Dermis blood vessel endothelial cell (primary cell): Measurements from ENCODE around the gene TMPRSS11B. TPM values are rescaled to one million over a fixed set of nuclear protein-coding genes. Genes with fewer than 3 reads are reported as not detected.
"Not testable (repeated sequence)": the region's sequence is repeated elsewhere in the genome, so short reads cannot be mapped to it uniquely, and the experiment has no call there.

Experiments
- DNase-seq: peaks from one replicate; pipeline ENCODE4 v3.0.0; 2010
- total RNA-seq: library from RNA; depleted of rRNA; stranded (reverse); fragments of >200 nt; gene quantifications from 2 replicates; pipeline ENCODE4 v1.2.3, GENCODE V29; 2014

The TMPRSS11B gene, protein sequence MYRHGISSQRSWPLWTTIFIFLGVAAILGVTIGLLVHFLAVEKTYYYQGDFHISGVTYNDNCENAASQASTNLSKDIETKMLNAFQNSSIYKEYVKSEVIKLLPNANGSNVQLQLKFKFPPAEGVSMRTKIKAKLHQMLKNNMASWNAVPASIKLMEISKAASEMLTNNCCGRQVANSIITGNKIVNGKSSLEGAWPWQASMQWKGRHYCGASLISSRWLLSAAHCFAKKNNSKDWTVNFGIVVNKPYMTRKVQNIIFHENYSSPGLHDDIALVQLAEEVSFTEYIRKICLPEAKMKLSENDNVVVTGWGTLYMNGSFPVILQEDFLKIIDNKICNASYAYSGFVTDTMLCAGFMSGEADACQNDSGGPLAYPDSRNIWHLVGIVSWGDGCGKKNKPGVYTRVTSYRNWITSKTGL
- not detected in 2 replicates for total RNA-seq

DNA sequence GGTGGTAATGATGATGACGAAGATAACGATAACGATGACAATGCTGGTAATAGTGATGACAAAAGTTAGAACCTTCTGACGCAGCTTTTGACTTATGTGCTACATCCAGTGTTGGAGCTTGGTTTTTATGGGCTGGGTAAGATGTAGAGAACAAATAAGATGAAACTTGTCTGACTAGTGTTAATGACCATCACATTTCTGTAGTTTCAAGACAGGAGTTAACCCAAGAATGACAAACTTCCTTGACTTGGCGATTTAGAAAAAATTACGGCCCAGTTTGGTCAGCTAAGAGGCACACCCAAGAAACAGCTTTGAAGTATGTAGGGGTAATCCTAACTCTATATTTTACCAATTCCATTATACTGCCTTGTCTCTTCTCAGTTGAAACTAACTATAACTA is at the start of gene TMPRSS11B:
Gene TMPRSS11B, minus strand, starts transcription at position 101 of the 400 bp plus-strand sequence. CDS start 136 bp downstream, outside the sequence.
- no peak for DNase-seq

DNA sequence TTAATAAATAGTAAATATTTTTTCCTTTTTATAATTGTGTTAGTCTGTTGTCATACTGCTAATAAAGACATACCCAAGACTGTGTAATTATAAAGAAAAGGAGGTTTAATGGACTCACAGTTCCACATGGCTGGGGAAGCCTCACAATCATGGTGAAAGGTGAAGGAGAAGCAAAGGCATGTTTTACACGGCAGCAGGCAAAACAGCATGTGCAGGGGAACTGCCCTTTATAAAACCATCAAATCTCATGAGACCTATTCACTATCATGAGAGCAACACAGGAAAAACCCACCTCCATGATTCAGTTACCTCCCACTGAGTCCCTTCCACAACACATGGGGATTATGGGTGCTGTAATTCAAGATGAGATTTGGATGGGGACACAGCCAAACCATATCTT is 45.8 kb upstream of the TMPRSS11B start:
- no peak for DNase-seq

DNA sequence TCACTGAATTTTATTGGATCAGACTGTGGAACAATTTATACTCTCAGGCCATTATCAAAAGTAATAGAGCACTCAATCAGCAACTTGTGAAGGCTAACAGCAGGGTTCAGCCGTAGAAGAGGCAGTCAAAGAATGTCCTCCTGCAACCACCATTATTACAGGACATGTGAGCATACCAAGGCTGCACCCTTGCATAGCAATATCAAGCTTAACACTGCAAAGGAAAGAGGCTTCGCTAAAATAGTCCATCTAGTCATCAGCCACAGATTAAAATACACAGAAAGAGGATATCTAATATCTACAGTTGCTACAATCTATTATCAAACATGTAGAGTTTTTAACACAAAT is 42.9 kb upstream of the TMPRSS11B start:
- no peak for DNase-seq

DNA sequence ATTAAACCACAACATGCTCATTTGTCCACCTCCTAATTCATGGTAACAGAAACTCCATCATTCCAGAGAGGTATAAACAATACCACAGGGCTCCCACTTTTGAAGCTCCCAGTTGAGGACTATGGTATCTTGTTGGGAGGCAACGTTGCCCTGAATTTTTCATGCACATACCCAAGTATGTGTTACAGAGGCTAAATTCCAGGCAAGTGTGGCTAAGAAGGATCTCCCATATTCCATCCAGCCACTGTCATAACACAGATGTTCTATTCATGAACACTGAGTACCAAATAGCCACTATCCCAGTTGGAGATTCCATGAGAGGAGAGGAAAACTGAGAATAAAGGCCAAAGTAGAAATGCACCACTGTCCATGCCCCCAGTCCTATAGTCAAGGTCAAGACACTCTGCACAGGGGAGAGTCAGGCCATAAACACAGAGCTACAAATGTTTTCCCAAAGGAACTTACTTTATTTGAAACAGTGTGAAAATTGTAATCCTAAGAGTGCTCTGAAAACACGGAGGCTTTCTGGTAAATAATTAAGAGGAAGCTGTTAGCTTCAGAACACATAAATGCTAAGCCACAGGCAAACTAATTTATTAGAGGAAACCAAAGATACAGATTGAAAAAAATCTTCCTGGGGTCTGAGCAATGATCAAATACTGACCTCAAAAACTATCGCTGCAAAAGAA is 42.4 kb upstream of the TMPRSS11B start:
- DNase-seq, result no peak

DNA sequence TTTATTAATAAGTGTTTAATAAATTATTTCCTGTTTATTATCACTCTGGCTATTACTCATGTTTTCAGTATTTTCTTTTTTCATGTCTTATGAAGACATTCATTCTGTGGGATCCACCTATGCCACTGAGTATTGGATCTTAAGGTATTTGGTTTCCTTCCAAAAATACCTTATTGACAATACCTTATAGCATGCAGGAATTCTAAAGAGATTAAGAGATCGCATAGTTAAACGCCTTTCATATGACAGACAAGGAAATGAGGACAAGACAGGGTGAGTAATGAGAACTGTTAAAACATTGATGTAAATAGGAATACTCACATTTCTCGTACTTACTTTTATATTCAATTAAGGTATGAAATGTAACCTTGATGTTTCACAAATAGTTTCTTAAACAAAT is 38.2 kb upstream of the TMPRSS11B start:
- DNase-seq, result no peak

DNA sequence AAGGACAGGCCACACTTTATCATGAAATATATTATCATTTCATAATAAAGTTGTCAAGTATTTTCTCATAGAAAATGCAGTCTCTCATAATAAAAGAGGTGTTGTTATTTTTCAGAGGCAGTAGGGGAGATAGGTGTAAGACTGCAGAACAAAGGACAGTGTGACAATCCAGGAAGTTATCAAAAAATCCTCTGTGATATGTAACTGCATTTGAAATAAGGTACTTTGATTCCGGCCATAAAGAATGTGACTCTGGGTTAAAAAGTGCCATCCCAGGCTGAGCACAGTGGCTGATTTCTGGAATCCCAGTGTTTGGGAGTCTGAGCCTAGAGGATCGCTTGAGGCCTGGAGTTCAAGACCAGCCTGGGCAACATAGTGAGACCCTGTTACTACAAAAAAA is 37.6 kb upstream of the TMPRSS11B start:
- DNase-seq, result no peak

DNA sequence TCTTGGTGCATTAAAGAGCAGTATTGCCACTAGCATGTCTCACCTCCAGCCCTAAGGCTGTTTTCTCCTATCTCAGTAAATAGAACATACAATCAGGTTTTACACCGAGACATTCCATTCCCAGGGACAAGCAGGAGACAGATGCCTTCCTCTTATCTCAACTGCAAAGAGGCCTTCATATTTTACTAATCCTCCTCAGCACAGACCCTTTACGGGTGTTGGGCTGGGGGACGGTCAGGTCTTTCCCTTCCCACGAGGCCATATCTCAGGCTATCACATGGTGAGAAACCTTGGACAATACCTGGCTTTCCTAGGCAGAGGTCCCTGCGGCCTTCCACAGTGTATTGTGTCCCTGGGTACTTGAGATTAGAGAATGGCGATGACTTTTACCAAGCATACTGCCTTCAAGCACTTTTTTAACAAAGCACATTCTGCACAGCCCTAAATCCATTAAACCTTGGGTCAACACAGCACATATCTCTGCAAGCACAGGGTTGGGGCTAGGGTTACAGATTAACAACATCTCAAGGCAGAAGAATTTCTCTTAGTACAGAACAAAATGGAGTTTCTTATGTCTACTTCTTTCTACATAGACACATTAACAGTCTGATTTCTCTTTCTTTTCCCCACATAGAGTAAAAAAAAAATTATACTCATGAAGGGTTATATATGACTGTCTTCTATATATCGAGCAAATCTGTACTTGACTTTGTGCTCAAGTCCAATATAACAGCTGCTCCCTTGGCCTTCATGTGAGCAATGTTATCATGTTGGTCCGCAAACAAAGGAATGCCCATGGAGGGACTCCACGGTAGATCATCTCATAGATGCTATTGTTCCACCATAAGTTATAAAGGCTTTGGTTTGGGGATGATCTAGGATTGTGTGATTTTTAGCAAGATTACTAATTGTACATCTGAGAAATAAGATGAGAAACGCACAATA is 36.6 kb upstream of the TMPRSS11B start:
- DNase-seq, result not testable (repeated sequence)

DNA sequence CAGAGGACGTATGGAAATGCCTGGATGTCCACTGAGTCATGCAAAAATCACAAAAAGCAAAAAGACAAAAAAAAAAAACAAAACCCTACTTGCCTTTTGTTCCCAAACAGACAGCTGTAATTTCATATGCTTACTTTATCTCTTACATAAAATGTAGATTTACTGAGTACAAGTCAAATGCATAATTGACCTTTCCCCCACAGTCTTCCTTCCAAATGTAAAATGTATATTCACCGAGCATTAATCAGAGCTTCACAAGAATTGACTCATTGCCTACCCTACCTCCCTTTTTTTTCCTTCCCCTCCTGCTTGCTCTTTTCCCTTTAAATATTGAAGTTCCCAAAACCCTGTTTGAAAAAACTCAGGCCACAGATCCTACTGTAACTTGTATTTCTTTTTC is 32.5 kb upstream of the TMPRSS11B start:
- DNase-seq, result no peak

DNA sequence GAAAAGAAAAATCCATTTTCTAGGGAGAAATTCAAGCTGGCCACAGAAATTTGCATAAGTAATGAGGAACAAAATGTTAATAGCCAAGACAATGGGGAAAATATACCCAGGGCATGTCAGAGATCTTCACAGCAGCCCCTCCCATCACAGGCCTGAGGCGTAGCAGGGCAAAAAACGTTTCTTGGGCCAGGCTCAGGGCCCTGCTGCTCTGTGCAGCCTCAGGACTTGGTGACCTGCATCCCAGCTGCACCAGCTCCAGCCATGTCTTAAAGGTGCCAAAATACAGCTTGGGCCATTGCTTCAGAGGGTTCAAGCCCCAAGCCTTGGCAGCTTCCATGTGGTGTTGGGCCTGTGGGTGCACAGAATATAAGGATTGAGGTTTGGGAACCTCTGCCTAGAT is 32.1 kb upstream of the TMPRSS11B start:
- no peak for DNase-seq

DNA sequence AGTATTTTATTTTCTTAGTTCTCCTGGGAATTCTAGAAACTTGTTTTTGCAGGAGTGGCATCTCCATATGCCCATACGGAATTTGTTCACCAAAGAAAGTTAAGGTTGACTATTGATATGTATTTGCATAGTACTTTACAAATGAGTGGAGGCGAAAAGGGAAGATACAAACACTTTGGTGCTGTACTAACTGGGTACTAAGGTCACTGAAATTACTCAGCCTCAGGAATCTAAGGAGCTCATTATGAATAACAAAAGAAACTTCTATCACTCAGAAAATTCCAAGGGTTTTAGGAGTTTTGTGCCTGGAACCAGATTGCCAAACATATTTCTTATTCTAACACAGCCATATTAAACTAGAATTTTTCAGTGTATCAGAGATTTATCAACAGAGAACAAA is 27.4 kb upstream of the TMPRSS11B start:
- DNase-seq, result no peak

DNA sequence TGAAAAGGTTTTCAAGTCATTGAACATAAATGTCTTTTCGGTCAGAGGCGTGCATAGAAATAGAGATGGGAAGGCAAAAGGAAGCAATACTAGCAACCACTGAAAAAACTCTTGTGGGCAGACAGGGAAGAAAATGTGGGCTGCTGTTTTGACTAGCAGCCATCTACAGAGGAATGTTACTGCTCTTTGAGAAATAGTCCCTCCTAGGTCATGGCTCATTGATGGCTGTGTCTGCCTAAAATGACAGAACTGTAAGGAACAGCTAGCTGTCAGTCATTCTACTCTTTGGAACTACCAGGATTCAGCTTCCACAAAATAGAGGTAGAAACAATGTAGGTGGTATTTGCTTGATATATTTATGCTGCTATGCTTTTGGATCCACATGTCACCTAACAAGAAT is 26.9 kb upstream of the TMPRSS11B start:
- no peak for DNase-seq

DNA sequence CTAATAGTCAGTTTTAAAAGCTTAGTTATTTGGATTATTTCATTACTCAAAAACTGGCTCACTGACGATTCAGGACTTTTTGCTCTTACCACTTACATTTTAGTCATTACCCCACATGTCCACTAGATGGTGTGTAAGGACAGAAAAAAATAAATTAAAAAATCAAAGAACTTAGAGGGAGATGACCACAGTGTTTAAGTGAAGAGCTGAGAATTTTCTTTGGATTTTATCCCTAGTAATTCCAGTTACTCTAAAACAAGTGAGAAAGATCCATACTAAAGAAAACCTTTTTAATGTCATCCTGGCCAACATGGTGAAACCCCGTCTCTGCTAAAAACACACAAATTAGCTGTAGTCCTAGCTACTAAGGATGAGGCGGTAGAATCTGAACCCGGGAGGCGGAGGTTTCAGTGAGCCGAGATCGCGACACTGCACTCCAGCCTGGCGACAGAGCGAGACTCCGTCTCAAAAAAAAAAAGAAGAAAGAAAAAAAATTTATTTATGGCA is 26.4 kb upstream of the TMPRSS11B start:
- peak; percentile 70 for DNase-seq

DNA sequence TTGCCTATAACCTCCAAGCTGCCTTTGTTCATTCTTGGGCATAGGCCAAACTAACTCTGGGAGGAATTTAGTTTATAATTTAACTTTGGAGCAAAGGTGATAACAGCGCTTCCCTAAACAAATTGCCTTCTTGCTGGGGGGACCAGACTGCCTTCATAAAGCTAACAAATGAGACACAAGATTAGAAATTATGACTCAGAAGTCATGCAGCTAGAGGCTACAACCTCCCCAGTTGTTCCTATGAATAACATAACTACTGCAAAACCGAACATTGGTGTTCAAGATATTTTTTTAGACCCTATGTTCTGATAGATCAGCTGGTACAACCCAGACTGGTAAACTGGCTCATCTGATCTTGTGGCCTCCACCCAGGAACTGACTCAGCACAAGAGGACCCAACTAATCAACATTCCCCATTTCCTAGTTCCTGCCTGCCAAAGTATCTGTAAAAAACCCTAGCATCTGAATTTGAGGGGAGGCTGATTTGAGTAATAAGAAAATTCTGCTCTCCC is 22.0 kb upstream of the TMPRSS11B start:
- no peak for DNase-seq

DNA sequence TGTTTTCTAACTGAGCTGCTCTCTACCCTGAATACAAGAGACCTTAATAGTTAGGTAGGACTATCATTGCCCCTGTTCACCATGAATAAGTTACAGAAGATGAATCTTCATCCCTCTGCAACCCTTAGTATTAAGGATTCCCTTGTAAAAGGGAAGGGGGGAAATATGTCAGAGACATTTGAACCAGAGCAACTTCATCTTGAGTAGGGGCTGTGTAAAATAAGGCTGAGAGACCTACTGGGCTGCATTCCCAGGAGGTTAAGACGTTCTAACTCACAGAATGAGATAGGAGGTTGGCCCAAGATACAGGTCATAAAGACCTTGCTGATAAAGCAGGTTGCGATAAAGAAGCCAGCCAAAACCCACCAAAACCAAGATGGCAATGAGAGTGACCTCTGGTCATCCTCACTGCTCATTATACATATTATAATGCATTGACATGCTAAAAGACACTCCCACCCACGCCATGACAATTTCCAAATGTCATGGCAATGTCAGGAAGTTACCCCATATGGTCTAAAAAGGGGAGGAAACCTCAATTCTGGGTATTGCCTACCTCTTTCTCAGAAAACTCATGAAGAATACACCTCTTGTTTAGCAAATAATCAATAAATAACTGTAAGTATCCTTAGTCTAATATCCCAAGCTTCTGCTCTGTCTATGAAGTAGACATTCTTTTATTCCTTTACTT is 19.5 kb upstream of the TMPRSS11B start:
- no peak for DNase-seq

DNA sequence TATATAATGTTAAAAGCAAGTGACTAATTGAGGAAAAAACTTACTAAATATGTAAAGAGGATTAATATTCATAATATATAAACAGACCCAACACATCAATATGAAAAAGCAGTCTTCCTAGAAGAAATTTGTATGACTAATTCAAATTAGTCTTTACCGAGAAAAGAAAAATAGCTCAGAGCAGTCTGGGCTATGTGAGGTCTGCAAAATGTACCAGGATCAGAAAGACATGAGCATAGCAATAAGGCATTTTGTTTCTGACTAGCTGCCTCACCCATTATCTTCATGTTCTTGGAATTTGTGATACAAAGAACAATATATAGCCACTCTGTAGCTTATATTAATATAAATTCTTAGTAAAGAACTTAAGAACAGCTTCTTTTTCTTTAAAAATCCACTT is 13.7 kb upstream of the TMPRSS11B start:
- DNase-seq, result no peak

DNA sequence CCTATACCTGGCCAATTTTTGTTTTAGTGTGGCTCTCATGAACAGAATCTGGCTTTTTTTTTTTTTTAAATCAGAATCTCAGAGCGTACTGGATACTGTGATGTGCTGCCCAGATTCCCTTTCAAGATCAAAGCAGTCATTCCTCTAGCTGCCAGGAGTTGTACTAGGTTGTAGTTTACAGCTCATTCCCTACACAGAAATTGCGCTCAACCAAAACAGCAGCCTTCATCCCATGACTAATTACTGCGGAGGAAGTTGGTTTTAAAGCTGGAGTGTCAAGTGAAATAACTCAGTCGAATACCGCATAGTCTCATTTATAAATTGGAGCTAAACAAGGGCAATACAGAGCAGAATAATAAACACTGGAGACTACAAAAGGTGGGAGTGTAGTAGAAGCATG is 12.2 kb upstream of the TMPRSS11B start:
- DNase-seq, result no peak

DNA sequence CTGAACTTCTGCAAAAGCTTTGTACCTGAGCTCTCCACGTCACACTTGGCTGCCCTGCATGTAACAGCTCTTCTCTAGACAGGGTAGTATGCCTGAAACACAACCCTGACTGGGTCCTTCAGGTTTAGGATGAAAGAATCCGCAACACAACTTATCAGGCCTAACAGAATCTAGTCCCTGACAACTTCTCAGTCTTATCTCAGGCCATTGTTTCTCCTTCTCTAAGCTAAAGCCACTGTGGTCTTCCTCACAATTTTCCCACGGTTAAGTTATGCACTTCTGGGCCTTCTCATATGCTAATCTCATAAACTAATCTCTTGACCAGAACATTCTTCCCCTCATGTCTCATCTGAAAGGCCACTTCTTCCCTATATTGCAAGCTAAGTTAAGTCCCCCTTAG is 10.8 kb upstream of the TMPRSS11B start:
- DNase-seq, result no peak

DNA sequence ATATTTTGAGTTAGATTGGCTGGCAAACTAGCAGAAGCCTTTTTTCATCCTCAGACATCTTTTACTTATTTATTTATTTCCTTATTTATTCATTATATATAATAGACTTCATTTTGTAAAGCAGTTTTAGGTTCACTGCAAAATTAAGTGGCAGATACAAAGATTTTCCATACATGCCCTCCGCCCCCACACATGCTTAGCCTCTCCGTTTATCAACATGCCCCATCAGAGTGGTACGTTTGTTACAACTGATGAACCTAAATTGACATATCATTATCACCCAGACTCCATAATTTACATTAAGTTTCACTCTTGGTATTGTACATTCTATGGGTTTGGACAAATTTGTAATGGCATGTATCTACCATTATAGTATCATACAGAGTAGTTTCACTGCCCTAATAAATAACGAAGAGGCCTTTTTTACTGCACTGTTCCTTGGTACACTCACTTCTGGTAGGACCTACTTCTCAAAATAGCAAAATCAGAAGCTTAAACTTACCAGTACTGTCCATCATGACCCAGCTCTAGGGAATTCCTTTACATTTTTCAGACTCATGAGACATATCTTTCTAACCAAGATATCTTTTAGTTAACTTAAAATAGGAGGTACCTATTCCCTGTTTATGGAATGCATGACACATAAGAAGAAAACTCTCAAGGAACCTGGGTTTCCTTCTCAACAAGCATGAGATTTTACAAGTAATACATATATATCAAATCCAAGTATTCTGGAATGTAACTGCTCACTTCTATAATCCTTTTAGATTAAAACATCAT is 4.8 kb upstream of the TMPRSS11B start:
- DNase-seq, result no peak

DNA sequence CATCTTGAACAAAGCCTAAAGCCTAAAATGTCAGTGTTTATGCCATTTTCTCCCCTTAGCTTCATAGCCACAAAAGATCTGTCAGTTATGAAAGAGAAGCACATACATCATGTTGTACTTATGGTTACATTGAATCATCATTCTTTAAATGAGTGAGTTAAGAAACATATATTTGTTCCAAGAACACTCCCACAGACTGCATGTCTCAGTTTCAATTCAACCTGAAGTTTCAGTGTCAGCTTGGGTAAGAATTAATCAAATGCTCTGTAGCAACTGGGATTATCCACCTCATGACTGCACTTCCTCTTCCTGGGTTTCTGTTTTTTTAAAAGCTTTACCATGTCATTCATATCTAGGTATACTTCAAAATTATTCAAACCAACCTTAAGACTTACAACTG is 3.9 kb upstream of the TMPRSS11B start:
- DNase-seq, result no peak

DNA sequence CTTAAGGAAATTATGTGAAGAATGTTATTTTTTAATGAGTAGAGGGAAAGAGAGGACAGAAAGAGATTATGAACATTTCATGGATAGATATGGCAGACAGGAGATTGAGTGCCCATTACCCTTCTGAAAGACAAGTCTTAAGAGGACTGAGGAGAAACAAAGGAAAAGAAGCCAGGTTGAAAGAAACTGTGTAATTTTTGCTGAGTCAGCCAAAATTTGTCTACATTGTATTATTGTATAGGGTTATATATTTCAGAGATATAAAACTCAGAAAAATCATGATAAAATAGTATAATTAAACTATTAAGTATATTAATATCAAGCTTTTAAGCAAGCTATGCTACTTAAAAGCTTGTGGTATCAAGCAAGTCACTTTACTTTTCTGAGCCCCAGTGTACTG is 4.9 kb downstream of the TMPRSS11B start:
- DNase-seq, result no peak

DNA sequence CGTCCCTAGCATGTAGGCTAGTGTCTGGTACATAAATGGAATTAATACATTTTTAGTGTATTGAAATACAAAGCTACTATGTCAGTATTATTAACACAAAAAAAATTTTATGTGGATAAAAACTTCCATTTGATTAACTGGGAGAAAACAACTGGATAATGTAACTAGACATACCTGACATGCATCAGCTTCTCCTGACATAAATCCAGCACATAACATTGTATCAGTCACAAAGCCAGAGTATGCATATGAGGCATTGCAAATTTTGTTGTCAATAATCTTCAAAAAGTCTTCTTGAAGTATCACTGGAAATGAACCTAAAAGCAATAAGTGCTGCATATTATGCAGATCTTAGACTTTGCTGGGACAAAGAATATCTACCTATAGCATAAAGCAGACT is 16.9 kb downstream of the TMPRSS11B start:
- DNase-seq, result no peak
